Parathyroid adenoma (tissue), 2 donors: ENCODE measurements around the gene KLHL28.

ENCODE experiments used
- H2AFZ ChIP-seq: fragments of 300-600 bp; sonication (generic); one replicate; pipeline ENCODE4 v1.7.0; 2017; ENCODE audit warnings: antibody characterized with exemption, mild to moderate bottlenecking
- H3K27ac ChIP-seq: fragments of 300-600 bp; sonication (generic); one replicate; pipeline ENCODE4 v1.7.0; 2017
- H3K27me3 ChIP-seq: fragments of 300-600 bp; sonication (generic); one replicate; pipeline ENCODE4 v1.7.0; 2017; ENCODE audit warnings: low read length; ENCODE audit not compliant: control insufficient read depth, insufficient read depth
- H3K36me3 ChIP-seq: fragments of 300-600 bp; sonication (generic); one replicate; pipeline ENCODE4 v1.7.0; 2017; ENCODE audit warnings: low read length; ENCODE audit not compliant: control insufficient read depth, insufficient read depth
- H3K4me1 ChIP-seq: fragments of 300-600 bp; sonication (generic); one replicate; pipeline ENCODE4 v1.7.0; 2017; ENCODE audit warnings: control low read depth
- H3K4me2 ChIP-seq: fragments of 300-600 bp; sonication (generic); one replicate; pipeline ENCODE4 v1.7.0; 2017; ENCODE audit warnings: low read length
- H3K4me3 ChIP-seq: fragments of 300-600 bp; sonication (generic); one replicate; pipeline ENCODE4 v1.7.0; 2017; ENCODE audit warnings: low read depth, low read length
- H3K79me2 ChIP-seq: fragments of 300-600 bp; sonication (generic); one replicate; pipeline ENCODE4 v1.7.0; 2017; ENCODE audit warnings: control low read depth
- H3K9ac ChIP-seq: fragments of 300-600 bp; sonication (generic); one replicate; pipeline ENCODE4 v1.7.0; 2017; ENCODE audit warnings: mild to moderate bottlenecking
- H3K9me3 ChIP-seq: fragments of 300-600 bp; sonication (generic); one replicate; pipeline ENCODE4 v1.7.0; 2017; ENCODE audit warnings: low read length; ENCODE audit not compliant: control insufficient read depth
- CTCF ChIP-seq: fragments of 300-600 bp; sonication (generic); IDR thresholded peaks from one replicate; pipeline ENCODE4 v1.7.0; 2017; ENCODE audit warnings: antibody characterized with exemption, mild to moderate bottlenecking
- donor health status: primary hyperparathyroidism.

The KLHL28 gene

GRCh38 chr14:44968714-44969113 is 7.0 kb upstream of the KLHL28 start:
- H3K36me3 ChIP-seq = no peaks in the 10 kb centered on the region
- no peaks in the 10 kb centered on the region for H3K9me3 ChIP-seq
- no peak overlapping the region for H3K27ac ChIP-seq
- H3K4me2 ChIP-seq = no peak overlapping the region
- H3K27me3 ChIP-seq = no peaks in the 10 kb centered on the region
- peak overlapping the region; percentile 9 for H3K4me3 ChIP-seq
- no peak overlapping the region for H3K9ac ChIP-seq
- H3K4me1 ChIP-seq = peaks cover 4% of the 10 kb centered on the region
- no peak for TF ChIP-seq CTCF
- peaks cover 56% of the 10 kb centered on the region for H3K79me2 ChIP-seq
- no peak overlapping the region for H2AFZ ChIP-seq

GRCh38 chr14:44966601-44967336 is 5.0 kb upstream of the KLHL28 start:
- Histone ChIP-seq H2AFZ (no peak overlapping the region), H3K27ac (no peak overlapping the region), H3K4me3 (no peak overlapping the region), H3K9me3 (no peaks in the 10 kb centered on the region), H3K79me2 (peaks cover 53% of the 10 kb centered on the region), H3K9ac (no peak overlapping the region), H3K4me1 (peaks cover 4% of the 10 kb centered on the region), H3K36me3 (no peaks in the 10 kb centered on the region), H3K27me3 (no peaks in the 10 kb centered on the region), H3K4me2 (peak overlapping the region; percentile 26)
- TF ChIP-seq CTCF = no peak

- Histone ChIP-seq H3K27ac (no peak overlapping the region), H3K9ac (no peak overlapping the region)
These were observed 2.1 kb upstream of the KLHL28 start for GRCh38 chr14:44963775-44964380.

GRCh38 chr14:44963044-44963528 is 1.3 kb upstream of the KLHL28 start:
- H3K4me1 ChIP-seq = peaks cover 4% of the 10 kb centered on the region
- TF ChIP-seq CTCF = no peak
- peak overlapping the region; percentile 93 for H3K4me3 ChIP-seq
- peak overlapping the region; percentile 66 for H2AFZ ChIP-seq
- no peaks in the 10 kb centered on the region for H3K9me3 ChIP-seq
- H3K9ac ChIP-seq = no peak overlapping the region
- H3K27me3 ChIP-seq = no peaks in the 10 kb centered on the region
- H3K79me2 ChIP-seq = peaks cover 29% of the 10 kb centered on the region
- H3K4me2 ChIP-seq = peak overlapping the region; percentile 83
- no peaks in the 10 kb centered on the region for H3K36me3 ChIP-seq
- H3K27ac ChIP-seq = peak overlapping the region; percentile 92

More at GRCh38 chr14:44963775-44964380, 2.1 kb upstream of the KLHL28 start:
- no peaks in the 10 kb centered on the region for H3K36me3 ChIP-seq
- no peak for TF ChIP-seq CTCF
- H3K79me2 ChIP-seq = peaks cover 33% of the 10 kb centered on the region
- no peak overlapping the region for H2AFZ ChIP-seq
- H3K27me3 ChIP-seq = no peaks in the 10 kb centered on the region
- peak overlapping the region; percentile 93 for H3K4me3 ChIP-seq
- H3K9me3 ChIP-seq = no peaks in the 10 kb centered on the region
- H3K4me2 ChIP-seq = peak overlapping the region; percentile 83
- H3K4me1 ChIP-seq = peaks cover 4% of the 10 kb centered on the region
